Jurkat, Clone E6-1 (cell line): ENCODE data around the gene SLAMF1.
"Not testable (repeated sequence)": the region's sequence is repeated elsewhere in the genome, so short reads cannot be mapped to it uniquely, and the experiment has no call there.

Experiments used
- DNase-seq: peaks from one replicate; pipeline ENCODE4 v3.0.0-alpha.2; 2011; ENCODE audit warnings: low read depth, low spot score
- H3K4me3 ChIP-seq: 2 replicates; pipeline ENCODE4 v1.5.1; 2011; ENCODE audit warnings: mild to moderate bottlenecking, low read length, control low read depth, moderate library complexity

Gene SLAMF1

DNA sequence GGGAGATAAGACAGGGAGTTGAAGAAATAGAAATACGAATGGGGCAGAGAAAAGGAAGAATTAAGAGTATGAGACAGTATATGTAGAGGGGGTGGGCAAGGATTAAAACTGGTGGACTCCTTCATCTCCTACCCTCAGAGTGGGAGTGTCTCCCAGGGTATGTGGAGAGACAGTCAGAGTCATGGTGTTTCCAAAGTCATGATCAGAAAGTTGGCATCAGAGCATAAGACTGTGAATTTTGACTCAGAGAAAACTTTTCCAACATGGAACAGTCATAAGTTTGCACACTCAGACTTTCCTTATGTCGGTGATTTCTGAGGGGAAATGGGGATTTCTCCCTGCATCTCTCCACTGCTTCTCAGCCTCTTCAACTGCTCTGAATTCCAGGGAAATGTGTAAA is 70.0 kb downstream of the SLAMF1 start:
- no peak overlapping the region for H3K4me3 ChIP-seq
- no peak for DNase-seq

DNA sequence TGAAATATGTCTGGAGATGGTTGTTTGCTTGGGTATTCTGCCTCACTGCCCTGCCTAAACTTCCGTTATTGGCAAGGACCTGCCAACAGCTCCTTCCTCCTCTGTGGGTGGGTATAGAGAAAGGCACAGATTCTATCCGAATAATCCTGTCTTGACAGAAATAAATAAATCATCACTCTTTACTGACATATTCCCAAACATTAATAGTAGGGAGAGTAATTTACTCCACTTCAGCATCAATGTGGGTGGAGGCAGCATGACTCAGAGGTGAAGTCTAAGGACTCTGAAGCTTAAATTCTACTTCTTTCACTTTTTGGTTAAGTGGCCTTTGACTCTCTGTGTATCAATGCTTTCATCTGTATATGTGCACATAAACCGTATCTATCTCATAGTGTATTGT is 70.5 kb downstream of the SLAMF1 start:
- no peak overlapping the region for H3K4me3 ChIP-seq

DNA sequence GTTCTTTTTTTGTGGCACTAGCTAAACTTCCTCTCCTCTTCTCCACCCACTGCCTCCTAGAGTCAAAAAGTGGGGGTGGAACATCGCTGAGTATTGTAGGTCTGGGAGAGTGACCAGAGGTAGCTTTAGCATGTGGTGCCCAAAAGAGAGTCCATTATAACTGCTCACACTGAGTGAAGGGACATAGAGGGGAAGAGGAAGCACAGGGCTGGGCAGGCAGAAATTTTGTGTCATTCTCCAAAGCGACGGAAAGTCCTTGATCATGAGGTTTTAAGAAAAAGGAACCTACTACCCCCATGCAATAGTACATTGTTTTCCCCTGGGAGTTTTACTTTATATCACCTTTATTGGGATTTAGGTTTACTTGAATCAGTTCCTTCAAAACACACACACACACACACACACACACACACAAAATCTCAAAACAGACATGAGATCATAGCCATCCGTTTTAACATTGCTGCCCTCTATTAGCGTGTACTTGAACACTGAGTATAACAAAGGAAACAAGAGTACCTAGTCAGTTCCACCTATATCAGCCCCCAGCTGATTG is 71.7 kb downstream of the SLAMF1 start:
- no peak for DNase-seq
- H3K4me3 ChIP-seq, result no peak overlapping the region

More for the DNA sequence above, 70.5 kb downstream of the SLAMF1 start:
- DNase-seq, result no peak

DNA sequence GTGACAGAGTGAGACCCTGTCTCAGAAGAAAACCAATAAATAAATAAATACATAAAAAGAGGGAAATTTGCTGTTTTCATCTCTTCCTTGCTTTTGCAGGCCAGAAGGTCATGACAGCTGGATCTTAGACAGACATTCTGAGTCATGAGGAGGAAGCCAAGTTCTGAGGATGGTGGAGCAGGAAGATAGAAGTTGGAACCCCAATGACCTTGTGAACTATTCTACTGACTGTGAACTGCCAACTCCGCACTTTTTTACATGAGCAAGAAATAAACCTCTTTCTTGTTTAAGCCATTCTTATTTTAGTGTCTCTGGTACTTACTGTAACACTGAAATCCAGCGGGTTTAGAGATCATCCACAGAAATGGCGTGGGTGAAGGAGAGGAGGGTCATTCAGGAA is 76.0 kb downstream of the SLAMF1 start:
- DNase-seq, result no peak
- no peak overlapping the region for H3K4me3 ChIP-seq

DNA sequence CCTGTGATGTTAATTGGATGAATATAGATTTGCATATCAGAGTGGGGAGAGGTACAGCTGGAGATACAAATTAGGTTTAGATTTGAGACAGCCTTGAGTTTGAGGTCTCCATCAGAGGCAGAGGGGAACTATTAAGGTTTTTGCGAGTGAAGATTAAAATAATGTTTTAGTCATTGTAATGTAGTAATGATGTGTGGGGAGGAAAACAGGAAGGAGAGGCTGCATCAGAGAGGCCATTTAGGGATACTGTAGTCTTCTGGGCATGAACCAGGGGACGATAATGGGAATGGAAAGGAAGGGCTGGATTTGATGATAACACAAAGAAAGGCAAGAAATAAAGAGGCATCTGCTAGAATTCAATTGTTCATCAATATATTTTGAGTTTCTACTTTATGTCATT is 77.0 kb downstream of the SLAMF1 start:
- no peak overlapping the region for H3K4me3 ChIP-seq
- DNase-seq, result no peak

DNA sequence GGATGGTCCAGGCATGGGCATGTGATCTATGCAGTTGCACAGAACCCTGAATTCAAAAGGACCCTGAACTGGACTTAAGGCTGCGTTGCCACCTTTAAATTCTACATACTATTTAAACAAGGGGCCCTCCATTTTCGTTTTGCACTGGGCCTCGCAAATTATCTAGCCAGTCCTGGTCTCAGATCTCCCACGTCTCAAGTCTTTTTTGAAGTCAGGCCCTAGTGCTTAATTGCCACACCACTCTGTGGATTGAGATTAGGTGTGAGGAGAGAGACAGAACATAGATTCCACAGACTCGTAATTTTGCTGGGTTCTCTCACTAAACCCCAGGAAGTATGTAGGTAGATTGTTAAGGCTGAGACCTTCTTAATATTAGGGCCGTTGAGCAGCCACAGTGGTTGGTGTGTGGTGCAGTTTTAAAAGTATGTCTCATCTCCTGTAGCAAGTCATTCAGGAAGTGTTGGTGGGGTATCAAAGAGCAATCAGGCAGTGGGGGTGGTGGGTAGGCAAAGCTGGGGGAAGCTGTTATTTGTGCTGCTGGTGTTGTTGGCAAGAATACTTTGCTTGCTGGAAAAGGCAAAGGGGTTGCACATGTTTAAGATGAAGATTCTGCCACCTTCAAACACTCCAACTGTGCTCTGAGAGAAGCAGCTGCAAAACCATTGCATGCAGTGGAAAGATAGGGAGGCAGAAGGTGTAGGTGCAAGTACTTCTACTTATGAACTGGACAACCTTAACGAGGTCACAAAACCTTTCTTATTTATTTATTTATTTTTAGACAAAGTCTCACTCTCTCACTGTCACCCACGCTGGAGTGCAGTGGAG is 78.8 kb downstream of the SLAMF1 start:
- H3K4me3 ChIP-seq, result peak overlapping the region; percentile 30
- DNase-seq, result peak; percentile 99

DNA sequence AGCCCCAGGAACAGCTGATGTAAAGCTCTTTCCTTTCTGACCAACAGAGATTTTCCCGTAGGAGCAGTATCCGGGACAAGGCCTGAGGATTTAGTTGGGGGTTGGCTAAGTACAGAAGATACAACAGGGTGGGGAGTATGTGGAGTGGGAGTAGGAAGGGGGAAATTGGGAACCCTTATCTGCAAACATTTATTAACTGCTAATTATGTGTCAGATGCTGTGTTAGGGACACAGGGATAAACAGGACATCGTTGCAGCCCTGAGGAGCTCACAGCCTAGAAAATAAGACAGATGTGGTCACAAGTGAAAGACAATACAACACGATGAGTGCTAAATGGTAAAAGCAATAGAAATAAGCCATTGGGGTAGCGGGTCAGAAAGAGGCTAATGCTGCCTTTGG is 79.5 kb downstream of the SLAMF1 start:
- no peak overlapping the region for H3K4me3 ChIP-seq
- no peak for DNase-seq

DNA sequence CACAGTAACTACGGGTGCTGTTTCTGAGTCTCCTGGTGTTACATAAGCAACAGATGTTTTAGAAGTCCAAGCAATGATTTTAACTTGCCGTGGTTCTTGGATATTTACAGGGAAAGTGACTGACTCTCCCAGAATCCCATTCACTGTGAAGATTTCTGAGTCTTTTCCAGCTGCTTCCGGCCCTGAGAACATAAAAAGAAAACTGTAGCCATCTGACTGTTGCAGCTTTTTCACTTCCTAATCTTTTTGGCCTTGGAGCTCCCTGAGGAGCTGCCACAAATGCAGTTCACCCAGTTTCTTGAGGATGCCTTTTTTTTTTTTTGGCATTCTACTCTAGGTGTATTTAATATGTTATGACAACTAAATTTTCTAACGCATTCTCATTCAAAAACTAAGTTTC is 81.3 kb downstream of the SLAMF1 start:
- no peak overlapping the region for H3K4me3 ChIP-seq
- no peak for DNase-seq

DNA sequence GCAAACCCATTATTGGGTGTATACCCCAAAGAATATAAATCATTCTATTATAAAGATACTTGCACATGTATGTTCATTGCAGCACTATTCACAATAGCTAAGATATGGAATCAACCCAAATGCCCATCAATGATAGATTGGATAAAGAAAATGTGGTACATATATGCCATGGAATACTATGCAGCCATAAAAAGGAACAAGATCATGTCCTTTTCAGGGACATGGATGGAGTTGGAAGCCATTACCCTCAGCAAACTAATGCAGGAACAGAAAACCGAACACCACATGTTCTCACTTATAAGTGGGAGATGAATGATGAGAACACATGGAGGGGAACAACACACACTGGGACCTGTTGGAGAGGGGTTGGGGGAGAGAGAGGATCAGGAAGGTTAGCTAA is 83.6 kb downstream of the SLAMF1 start:
- H3K4me3 ChIP-seq, DNase-seq: not testable (repeated sequence)

DNA sequence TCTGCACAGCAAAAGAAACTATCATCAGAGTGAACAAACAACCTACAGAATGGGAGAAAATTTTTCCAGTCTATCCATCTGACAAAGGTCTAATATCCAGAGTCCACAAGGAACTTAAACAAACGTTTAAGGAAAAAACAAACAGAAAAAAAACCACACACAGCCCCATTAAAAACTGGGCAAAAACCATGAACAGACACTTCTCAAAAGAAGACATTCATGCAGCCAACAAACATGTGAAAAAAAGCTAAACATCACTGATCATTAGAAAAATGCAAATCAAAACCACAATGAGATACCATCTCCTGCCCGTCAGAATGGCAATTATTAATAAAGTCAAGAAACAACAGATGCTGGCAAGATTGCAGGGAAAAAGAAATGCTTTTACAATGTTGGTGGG is 84.1 kb downstream of the SLAMF1 start:
- not testable (repeated sequence) for H3K4me3 ChIP-seq, DNase-seq

DNA sequence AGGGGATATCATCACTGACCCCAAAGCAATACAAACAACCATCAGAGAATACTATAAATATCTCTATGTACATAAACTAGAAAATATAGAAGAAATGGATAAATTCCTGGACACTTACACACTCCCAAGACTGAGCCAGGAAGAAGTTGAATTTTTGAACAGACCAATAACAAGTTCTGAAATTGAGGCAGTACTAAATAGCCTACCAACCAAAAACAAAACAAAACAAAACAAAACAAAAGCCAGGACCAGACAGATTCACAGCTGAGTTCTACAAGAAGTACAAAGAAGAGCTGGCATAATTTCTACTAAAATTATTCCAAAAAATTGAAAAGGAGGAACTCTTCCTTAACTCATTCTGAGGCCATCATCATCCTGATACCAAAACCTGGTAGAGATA is 86.0 kb downstream of the SLAMF1 start:
- no peak overlapping the region for H3K4me3 ChIP-seq
- no peak for DNase-seq

DNA sequence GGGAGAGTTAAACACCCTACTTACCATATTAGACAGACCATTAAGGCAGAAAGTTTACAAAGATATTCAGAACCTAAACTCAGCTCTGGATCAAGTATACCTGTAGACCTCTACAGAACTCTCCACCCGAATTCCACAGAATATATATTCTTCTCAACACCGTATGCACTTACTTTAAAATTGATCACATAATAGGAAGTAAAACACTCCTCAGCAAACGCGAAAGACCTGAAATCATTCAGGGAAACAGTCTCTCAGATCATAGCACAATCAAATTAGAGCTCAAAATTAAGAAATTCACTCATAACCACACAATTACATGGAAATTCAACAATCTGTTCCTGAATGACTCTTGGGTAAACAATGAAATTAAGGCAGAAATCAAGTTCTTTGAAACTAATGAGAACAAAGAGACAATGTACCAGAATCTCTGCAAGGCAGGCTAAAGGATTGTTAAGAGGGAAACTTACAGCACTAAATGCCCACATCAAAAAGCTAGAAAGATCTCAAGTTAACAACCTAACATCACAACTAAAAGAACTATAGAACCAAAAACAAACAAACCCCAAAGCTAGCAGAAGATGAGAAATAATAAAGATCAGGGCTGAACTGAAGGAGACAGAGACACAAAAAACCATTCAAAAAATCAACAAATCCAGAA is 86.7 kb downstream of the SLAMF1 start:
- no peak for DNase-seq
- H3K4me3 ChIP-seq, result no peak overlapping the region

DNA sequence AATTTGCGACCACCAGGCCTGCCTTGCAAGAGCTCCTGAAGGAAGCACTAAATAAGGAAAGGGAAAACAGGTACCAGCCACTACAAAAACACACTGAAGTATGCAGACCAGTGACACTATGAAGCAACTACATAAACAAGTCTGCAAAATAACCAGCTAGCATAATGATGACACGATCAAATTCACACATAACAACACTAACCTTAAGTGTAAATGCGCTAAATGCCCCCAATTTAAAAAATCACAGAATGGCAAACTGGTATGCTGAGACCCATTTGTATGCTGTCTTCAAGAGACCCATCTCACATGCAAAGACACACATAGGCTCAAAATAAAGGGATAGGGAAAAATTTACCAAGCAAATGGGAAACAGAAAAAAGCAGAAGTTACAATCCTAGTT is 87.4 kb downstream of the SLAMF1 start:
- not testable (repeated sequence) for DNase-seq, H3K4me3 ChIP-seq

DNA sequence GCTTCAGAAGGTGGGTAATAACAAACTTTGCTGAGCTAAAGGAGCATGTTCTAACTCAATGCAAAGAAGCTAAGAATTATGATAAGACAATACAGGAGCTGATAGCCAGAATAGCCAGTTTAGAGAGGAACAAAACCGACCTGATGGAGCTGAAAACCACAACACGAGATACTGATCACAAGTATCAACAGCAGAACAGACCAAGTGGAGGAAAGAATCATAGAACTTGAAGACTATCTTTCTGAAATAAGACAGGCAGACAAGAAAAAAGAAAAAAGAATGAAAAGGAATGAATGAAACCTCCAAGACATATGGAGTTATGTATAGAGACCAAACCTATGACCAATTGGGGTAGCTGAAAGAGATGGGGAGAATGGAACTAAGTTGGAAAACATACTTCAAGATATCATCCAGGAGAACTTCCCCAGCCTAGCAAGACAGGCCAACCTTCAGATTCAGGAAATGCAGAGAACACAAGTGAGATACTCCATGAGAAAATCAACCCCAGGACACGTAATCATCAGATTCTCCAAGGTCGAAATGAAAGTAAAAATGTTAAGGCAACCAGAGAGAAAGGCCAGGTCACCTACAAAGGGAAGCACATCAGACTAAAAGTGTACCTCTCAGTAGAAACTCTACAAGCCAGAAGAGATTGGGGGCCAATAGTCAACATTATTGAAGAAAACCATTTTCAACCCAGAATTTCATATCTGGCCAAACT is 88.0 kb downstream of the SLAMF1 start:
- no peak for DNase-seq
- peak overlapping the region; percentile 9; the same call in 1 of the 2 replicates for H3K4me3 ChIP-seq
